Measurements from ENCODE around the gene LNX1. TPM values are rescaled to one million over a fixed set of nuclear protein-coding genes. Genes with fewer than 3 reads are reported as not detected.

Gene LNX1
- total RNA-seq = 7.0 TPM

- peak; percentile 83 for ATAC-seq
- DNase-seq (ENCODE audit: low spot score) = peak; percentile 86
These were observed at the start of gene LNX1 for GRCh38 chr4:53591372-53591892. LNX1 (minus strand) TSS chr4:53591486; CDS start chr4:53574002, 17,484 bp downstream.

- DNase-seq (ENCODE audit: low spot score) = no peak
- ATAC-seq = no peak
These were observed 49.5 kb upstream of the LNX1 start for GRCh38 chr4:53640576-53641453.

GRCh38 chr4:53638919-53639318 is 47.6 kb upstream of the LNX1 start:
- ATAC-seq (no peak), DNase-seq (ENCODE audit: low spot score) (no peak)

GRCh38 chr4:53637348-53637747 is 46.1 kb upstream of the LNX1 start:
- no peak for DNase-seq (ENCODE audit: low spot score)
- peak; percentile 60 for ATAC-seq

GRCh38 chr4:53635697-53636483 is 44.6 kb upstream of the LNX1 start:
- ATAC-seq = no peak
- no peak for DNase-seq (ENCODE audit: low spot score)

GRCh38 chr4:53633608-53634007 is 42.3 kb upstream of the LNX1 start:
- DNase-seq (ENCODE audit: low spot score) (no peak), ATAC-seq (no peak)

- ATAC-seq = no peak
- no peak for DNase-seq (ENCODE audit: low spot score)
These were observed 38.0 kb upstream of the LNX1 start for GRCh38 chr4:53629296-53629695.

GRCh38 chr4:53626491-53626890 is 35.2 kb upstream of the LNX1 start:
- ATAC-seq = no peak
- DNase-seq (ENCODE audit: low spot score) = no peak

- no peak for DNase-seq (ENCODE audit: low spot score)
- no peak for ATAC-seq
These were observed 34.6 kb upstream of the LNX1 start for GRCh38 chr4:53625888-53626287.

- DNase-seq (ENCODE audit: low spot score) (no peak), ATAC-seq (no peak)
These were observed 31.5 kb upstream of the LNX1 start for GRCh38 chr4:53622739-53623151.

- ATAC-seq (no peak), DNase-seq (ENCODE audit: low spot score) (no peak)
These were observed 29.7 kb upstream of the LNX1 start for GRCh38 chr4:53620956-53621355.

GRCh38 chr4:53619431-53619830 is 28.1 kb upstream of the LNX1 start:
- ATAC-seq = no peak

GRCh38 chr4:53618321-53618720 is 27.0 kb upstream of the LNX1 start:
- ATAC-seq = no peak
- DNase-seq (ENCODE audit: low spot score) = no peak

More at GRCh38 chr4:53619431-53619830, 28.1 kb upstream of the LNX1 start:
- DNase-seq (ENCODE audit: low spot score) = no peak

GRCh38 chr4:53617101-53617680 is 25.9 kb upstream of the LNX1 start:
- DNase-seq (ENCODE audit: low spot score) = no peak
- no peak for ATAC-seq

GRCh38 chr4:53616219-53616618 is 24.9 kb upstream of the LNX1 start:
- no peak for ATAC-seq
- DNase-seq (ENCODE audit: low spot score) = no peak

GRCh38 chr4:53614591-53614990 is 23.3 kb upstream of the LNX1 start:
- DNase-seq (ENCODE audit: low spot score) (no peak), ATAC-seq (peak; percentile 67)

GRCh38 chr4:53613428-53613827 is 22.1 kb upstream of the LNX1 start:
- no peak for DNase-seq (ENCODE audit: low spot score)
- no peak for ATAC-seq

- DNase-seq (ENCODE audit: low spot score) (no peak), ATAC-seq (no peak)
These were observed 17.4 kb upstream of the LNX1 start for GRCh38 chr4:53608649-53609048.

GRCh38 chr4:53608242-53608641 is 17.0 kb upstream of the LNX1 start:
- no peak for DNase-seq (ENCODE audit: low spot score)
- ATAC-seq = no peak

- no peak for DNase-seq (ENCODE audit: low spot score)
- no peak for ATAC-seq
These were observed 14.5 kb upstream of the LNX1 start for GRCh38 chr4:53605783-53606182.

- ATAC-seq (no peak), DNase-seq (ENCODE audit: low spot score) (no peak)
These were observed 11.1 kb upstream of the LNX1 start for GRCh38 chr4:53602390-53602789.

Data from left lobe of liver (tissue), 2 donors.